HepG2 (cell line): ENCODE results near the gene HSPA4L. TPM values are rescaled to one million over a fixed set of nuclear protein-coding genes. Genes with fewer than 3 reads are reported as not detected.

Experiments used
- GMEB2 ChIP-seq: IDR thresholded peaks from 2 replicates; pipeline ENCODE4 v1.6.1; 2016; ENCODE audit warnings: missing biosample characterization, missing genetic modification reagents, low read depth
- PHF21A ChIP-seq: sonication (generic); formaldehyde crosslinking; IDR thresholded peaks from 2 replicates; pipeline ENCODE4 v1.5.0; 2020; ENCODE audit warnings: mild to moderate bottlenecking, missing genetic modification reagents
- SNAPC4 ChIP-seq: sonication (generic); formaldehyde crosslinking; IDR thresholded peaks from 2 replicates; pipeline ENCODE4 v1.4.0; 2020; ENCODE audit warnings: mild to moderate bottlenecking, missing genetic modification reagents
- ZMYM4 ChIP-seq: sonication (generic); formaldehyde crosslinking; IDR thresholded peaks from 2 replicates; pipeline ENCODE4 v1.8.1; 2023; ENCODE audit warnings: mild to moderate bottlenecking, missing genetic modification reagents
- polyA plus RNA-seq, 8 experiments: library from polyadenylated mRNA; depleted of rRNA in 3 of 8; stranded (reverse) in 7 of 8; unstranded in 1 of 8; fragments of >200 nt; fragmentation: Illumina TruSeq in 4 of 8; extraction: Trizol in 4 of 8; gene quantifications; 2 replicates each; pipeline versions ENCODE4 v1.2.1 to v1.2.3, GENCODE V29; 2011 to 2016; ENCODE audit warnings: low read depth in 4 of 8, missing spikeins in 1 of 8, mixed read lengths in 1 of 8; ENCODE audit not compliant: insufficient read depth in 1 of 8
- total RNA-seq, 5 experiments: library from RNA; depleted of rRNA; stranded (reverse); fragments of >200 nt; fragmentation: Illumina TruSeq; extraction: Trizol; gene quantifications; 2 replicates each; pipeline ENCODE4 v1.2.3, GENCODE V29; 2016; ENCODE audit warnings: low read depth in 1 of 5

HSPA4L gene
- total and polyA plus RNA-seq, 2 of the 13 experiments (the other 11 are each of a cell fraction or from before 2014, with no cell fraction given) = 3.7 to 31.5 TPM

- TF ChIP-seq GMEB2 (CRISPR knock-in tag) (no peak), SNAPC4 (CRISPR knock-in tag) (no peak), ZMYM4 (CRISPR knock-in tag) (0 out of 2 replicates have a peak, but pooled peaks have one; percentile 52), PHF21A (CRISPR knock-in tag) (peak; percentile 46; the same call in 1 of the 2 replicates)
These were observed at the start of gene HSPA4L (continued) for GRCh38 chr4:127782275-127783025.
